Ovary (tissue), 9 donors: ENCODE data around the gene ANKIB1. TPM values are rescaled to one million over a fixed set of nuclear protein-coding genes. Genes with fewer than 3 reads are reported as not detected.

Experiments used
- DNase-seq, 5 donors: peaks; one replicate each; pipeline ENCODE4 v3.0.0-alpha.2; 2019 to 2020
- H3K27ac ChIP-seq, 2 donors: fragments of 200-600 bp; one replicate each; pipeline versions ENCODE4 v1.5.1 to v1.8.0; 2019 to 2022
- H3K27me3 ChIP-seq: fragments of 200-600 bp; one replicate; pipeline ENCODE4 v1.8.0; 2022
- H3K36me3 ChIP-seq: fragments of 200-600 bp; sonication (generic); one replicate; pipeline ENCODE4 v1.5.1; 2019
- H3K4me1 ChIP-seq: one replicate; pipeline ENCODE4 v1.8.1; 2013; ENCODE audit warnings: mild to moderate bottlenecking, moderate library complexity; ENCODE audit not compliant: insufficient read depth
- H3K4me3 ChIP-seq: fragments of 200-600 bp; sonication (generic); one replicate; pipeline ENCODE4 v1.5.1; 2017
- H3K9me3 ChIP-seq, 2 donors: fragments of 200-600 bp in 1 of 2; sonication (generic) in 1 of 2; one replicate each; pipeline versions ENCODE4 v1.5.1 to v1.8.1; 2013 to 2019; ENCODE audit warnings: mild to moderate bottlenecking in 1 of 2, moderate library complexity in 1 of 2
- CTCF ChIP-seq, 3 donors: fragments of 450-650 bp in 2 of 3; fragments of 200-600 bp in 1 of 3; IDR thresholded peaks; one replicate each; pipeline versions ENCODE4 v1.5.1 to v1.8.0; 2016 to 2022; ENCODE audit warnings: antibody characterized with exemption in 3 of 3, mild to moderate bottlenecking in 1 of 3
- EP300 ChIP-seq: sonication (generic); formaldehyde crosslinking; IDR thresholded peaks from one replicate; pipeline ENCODE4 v1.6.1; 2017; ENCODE audit warnings: antibody characterized with exemption
- POLR2A ChIP-seq: fragments of 450-650 bp; IDR thresholded peaks from one replicate; pipeline ENCODE4 v1.6.1; 2017; ENCODE audit warnings: antibody characterized with exemption, mild to moderate bottlenecking, moderate library complexity
- WGBS, 3 donors: extraction: QIAGEN DNeasy Blood & Tissue Kit in 1 of 3; methylation state at CpG; one replicate each; pipeline versions ENCODE4 v1.1.5 to v1.1.7; 2013 to 2017; 5-methylcytosine and 5-hydroxymethylcytosine counted together
- intact Hi-C, 4 donors: fragments of 100-400 bp; cut with DNase I; formaldehyde crosslinking; loops; one replicate each; pipeline versions ENCODE4 v1.11.0 to v1.15.1; 2022 to 2023
- polyA plus RNA-seq, 2 donors: library from polyadenylated mRNA; stranded (reverse); fragments of 200-250 nt in 1 of 2; fragments of 350-450 nt in 1 of 2; fragmentation: Illumina TruSeq in 1 of 2; extraction: RNeasy Lipid Tissue Mini Kit (QIAGEN cat#74804) in 1 of 2; gene quantifications; one replicate each; pipeline ENCODE4 v1.2.3, GENCODE V29; 2013 to 2014
- total RNA-seq, 7 donors: library from RNA; depleted of rRNA in 2 of 7; stranded (reverse); fragments of >200 nt in 2 of 7; fragmentation: NEBNext Ultra II Directional in 3 of 7; extraction: Animal tissue kit (Norgen Biotek cat#: 25700) in 3 of 7; gene quantifications; one replicate each; pipeline versions ENCODE4 v1.1.0 to v1.2.4, GENCODE V29; 2016 to 2023
- donor health status: DM: no; HTN: no; CAD: no; lungs with moderate emphysema.
- donor health status: DM: no; HTN: no; CAD: no.
- donor health status: Bipolar disorder and iron deficiency.
- donor health status: DM: yes; HTN: yes; CAD: no.
- donor health status: DM: no; HTN: no; CAD: no.
- donor health status: DM: yes; HTN: yes; CAD: no.

Gene ANKIB1
- total and polyA plus RNA-seq, 9 donors: 11.3 to 83.1 (median 60.1) TPM

- H3K4me3 ChIP-seq: no peak overlapping the region
- no peak for DNase-seq
- H3K27ac ChIP-seq: no peak overlapping the region
- H3K36me3 ChIP-seq: no peaks in the 10 kb centered on the region
- TF ChIP-seq CTCF (IDR thresholded peaks at IDR 0.05) (no peak), POLR2A (no peak), EP300 (no peak)
- no peaks in the 10 kb centered on the region for H3K9me3 ChIP-seq
- intact Hi-C loops: no loop called here
- no peaks in the 10 kb centered on the region for H3K4me1 ChIP-seq
- H3K27me3 ChIP-seq: no peaks in the 10 kb centered on the region
- WGBS, 3 donors: 88 to 95% (median 92%) methylated on average over 1 of the region's 1 CpG
Observed at GRCh38 chr7:92268921-92269320, 23.1 kb downstream of the ANKIB1 start.

- no peak overlapping the region for H3K4me3 ChIP-seq
Observed at GRCh38 chr7:92275327-92275726, 29.6 kb downstream of the ANKIB1 start.

GRCh38 chr7:92276460-92276864 lies 30.7 kb downstream of the ANKIB1 start:
- Histone ChIP-seq H3K27me3 (no peaks in the 10 kb centered on the region), H3K27ac (no peak overlapping the region), H3K4me1 (peaks cover 8% of the 10 kb centered on the region), H3K9me3 (no peaks in the 10 kb centered on the region), H3K4me3 (no peak overlapping the region), H3K36me3 (no peaks in the 10 kb centered on the region)
- intact Hi-C loops: no loop called here
- TF ChIP-seq POLR2A (no peak), EP300 (no peak), CTCF (IDR thresholded peaks at IDR 0.05) (no peak)
- DNase-seq: no peak
- WGBS, 3 donors: 60 to 73% (median 71%) methylated on average over 2 of the region's 2 CpGs

More at GRCh38 chr7:92275327-92275726, 29.6 kb downstream of the ANKIB1 start:
- Histone ChIP-seq H3K4me1 (peaks cover 8% of the 10 kb centered on the region), H3K27me3 (no peaks in the 10 kb centered on the region), H3K9me3 (no peaks in the 10 kb centered on the region), H3K36me3 (no peaks in the 10 kb centered on the region), H3K27ac (no peak overlapping the region)
- no peak for TF ChIP-seq CTCF (IDR thresholded peaks at IDR 0.05)
- no peak for TF ChIP-seq EP300
- TF ChIP-seq POLR2A: no peak
- no peak for DNase-seq
- intact Hi-C loops: no loop called here
- WGBS, 3 donors: 94 to 97% (median 97%) methylated on average over 4 of the region's 4 CpGs

- H3K27ac ChIP-seq: no peak overlapping the region
- no peaks in the 10 kb centered on the region for H3K36me3 ChIP-seq
- TF ChIP-seq CTCF (IDR thresholded peaks at IDR 0.05) (no peak), EP300 (no peak), POLR2A (no peak)
- intact Hi-C loops: no loop called here
- H3K9me3 ChIP-seq: no peaks in the 10 kb centered on the region
- H3K27me3 ChIP-seq: no peaks in the 10 kb centered on the region
- H3K4me1 ChIP-seq: peaks cover 8% of the 10 kb centered on the region
- WGBS, 3 donors: 32 to 47% (median 42%) methylated on average over 2 of the region's 2 CpGs
- H3K4me3 ChIP-seq: no peak overlapping the region
- DNase-seq: no peak
Observed at GRCh38 chr7:92279396-92280031, 33.7 kb downstream of the ANKIB1 start.
